Effector memory CD4-positive, alpha-beta T cell (primary cell): Measurements from ENCODE around the gene CYP3A7.
"Not testable (repeated sequence)": the region's sequence is repeated elsewhere in the genome, so short reads cannot be mapped to it uniquely, and the experiment has no call there.

Source experiments
- DNase-seq, 3 donors: peaks; one replicate each; pipeline ENCODE4 v3.0.0-alpha.2; 2020
- H3K27ac ChIP-seq: 2 replicates; pipeline ENCODE4 v1.7.0; 2013; ENCODE audit warnings: mild to moderate bottlenecking, low read length, moderate library complexity; ENCODE audit not compliant: insufficient read depth, poor library complexity, severe bottlenecking
- H3K27me3 ChIP-seq: replicated peaks from 2 replicates; pipeline ENCODE4 v1.7.0; 2013; ENCODE audit warnings: mild to moderate bottlenecking, low read length; ENCODE audit not compliant: insufficient read depth, control insufficient read depth, poor library complexity, severe bottlenecking
- H3K36me3 ChIP-seq: 2 replicates; pipeline ENCODE4 v1.7.0; 2013; ENCODE audit warnings: mild to moderate bottlenecking, low read length, moderate library complexity; ENCODE audit not compliant: control insufficient read depth, insufficient read depth
- H3K4me1 ChIP-seq: 2 replicates; pipeline ENCODE4 v1.7.0; 2013; ENCODE audit warnings: low read length, mild to moderate bottlenecking; ENCODE audit not compliant: control insufficient read depth, insufficient read depth, poor library complexity, severe bottlenecking
- H3K4me3 ChIP-seq: 2 replicates; pipeline ENCODE4 v1.7.0; 2013; ENCODE audit warnings: low read length, low read depth, mild to moderate bottlenecking; ENCODE audit not compliant: insufficient read depth, poor library complexity, severe bottlenecking
- H3K9me3 ChIP-seq: 2 replicates; pipeline ENCODE4 v1.7.0; 2013; ENCODE audit warnings: mild to moderate bottlenecking, low read length, moderate library complexity; ENCODE audit not compliant: control insufficient read depth
- total RNA-seq, 3 donors: gene quantifications; one replicate each; lab custom pipeline; 2026; lab: John Stamatoyannopoulos, UW

The CYP3A7 gene
- 0 reads per million in 3 donors for total RNA-seq

DNA sequence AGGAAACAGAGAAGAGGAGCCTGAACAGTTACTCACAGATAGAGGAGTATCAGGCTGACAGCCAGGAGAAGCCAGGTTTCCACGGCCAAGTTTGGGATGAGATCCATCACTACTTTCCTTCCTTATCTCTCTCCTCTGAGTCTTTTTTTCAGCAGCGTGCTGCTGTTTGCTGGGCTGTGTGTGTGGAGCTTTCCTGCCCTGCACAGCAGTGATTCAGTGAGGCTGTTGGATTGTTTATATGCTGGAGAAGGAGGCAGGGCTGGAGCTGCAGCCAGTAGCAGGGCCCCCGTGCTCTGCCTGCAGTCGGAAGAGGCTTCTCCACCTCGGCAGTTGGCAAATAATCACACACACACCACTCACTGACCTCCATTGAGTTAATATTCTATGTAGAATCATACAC, at the start of gene CYP3A7:
TSS of gene CYP3A7 (minus strand) at position 210 of the 400 bp plus-strand sequence. CDS start at position 107, 103 bp downstream.
- Histone ChIP-seq H3K9me3 (no peaks in the 10 kb centered on the region), H3K27ac (no peak within 1 kb of the TSS), H3K4me1 (no peaks in the 10 kb centered on the region), H3K27me3 (no peaks in the 10 kb centered on the region), H3K36me3 (no peaks in the 10 kb centered on the region), H3K4me3 (no peak within 1 kb of the TSS)
- no peak for DNase-seq

DNA sequence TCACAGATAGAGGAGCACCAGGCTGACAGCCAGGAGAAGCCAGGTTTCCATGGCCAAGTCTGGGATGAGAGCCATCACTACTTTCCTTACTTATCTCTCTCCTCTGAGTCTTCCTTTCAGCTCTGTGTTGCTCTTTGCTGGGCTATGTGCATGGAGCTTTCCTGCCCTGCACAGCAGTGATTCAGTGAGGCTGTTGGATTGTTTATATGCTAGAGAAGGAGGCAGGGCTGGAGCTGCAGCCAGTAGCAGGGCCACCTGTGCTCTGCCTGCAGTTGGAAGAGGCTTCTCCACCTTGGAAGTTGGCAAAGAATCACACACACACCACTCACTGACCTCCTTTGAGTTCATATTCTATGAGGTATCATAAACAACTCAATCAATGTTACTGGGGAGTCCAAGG, 49.0 kb upstream of the CYP3A7 start, which contains the start of gene CYP3A4:
TSS of gene CYP3A4 (minus strand) at position 178 of the 400 bp plus-strand sequence. CDS start at position 75, 103 bp downstream.
- H3K27me3 ChIP-seq: peaks cover 3% of the 10 kb centered on the region
- no peak within 1 kb of the TSS for H3K27ac ChIP-seq
- no peak for DNase-seq
- H3K4me3 ChIP-seq: no peak within 1 kb of the TSS
- no peaks in the 10 kb centered on the region for H3K9me3 ChIP-seq
- no peaks in the 10 kb centered on the region for H3K4me1 ChIP-seq
- H3K36me3 ChIP-seq: no peaks in the 10 kb centered on the region

DNA sequence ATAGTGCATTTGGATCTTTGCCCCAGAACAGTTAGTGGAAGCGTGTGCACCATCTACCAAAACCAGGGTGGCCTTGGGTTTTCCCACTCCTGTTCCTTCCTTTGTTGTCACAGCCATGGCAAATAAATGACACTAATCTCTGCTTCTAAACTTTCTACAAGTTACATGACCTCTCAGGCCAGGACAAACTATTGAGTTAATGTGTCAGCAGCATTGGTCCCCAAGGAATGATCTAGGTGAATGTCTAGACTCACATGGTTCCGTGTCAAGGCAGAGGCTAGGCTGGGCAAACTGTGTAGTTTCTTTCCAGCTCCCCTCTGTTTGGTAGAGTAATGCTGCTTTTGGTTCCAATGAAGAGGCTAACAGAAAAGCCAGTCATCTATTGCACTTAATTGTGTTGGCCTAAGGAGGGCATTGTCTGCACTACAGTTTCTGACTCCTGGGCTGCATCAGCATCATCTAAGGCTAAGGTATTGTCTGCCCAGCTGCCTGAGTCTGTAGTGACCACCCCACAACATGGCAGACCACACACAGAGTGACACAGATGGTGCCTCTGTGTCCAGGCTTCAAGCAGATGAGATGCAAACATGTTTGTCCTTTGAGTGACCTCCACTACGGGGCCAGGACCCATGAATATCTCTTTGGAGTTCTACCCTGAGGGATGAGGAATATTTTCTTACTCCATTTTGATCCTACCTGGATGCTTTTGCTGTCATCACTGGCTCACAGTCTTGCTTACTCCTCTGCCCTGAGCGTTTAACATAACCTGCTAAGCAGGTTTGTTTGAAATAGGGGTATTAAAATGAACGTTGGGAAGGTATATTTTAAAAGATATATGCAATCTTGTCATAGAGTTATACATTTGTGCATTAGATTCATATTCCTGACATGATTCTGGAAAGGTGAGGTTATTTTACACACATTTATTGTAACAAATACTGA, 47.3 kb upstream of the CYP3A7 start:
- H3K9me3 ChIP-seq: no peaks in the 10 kb centered on the region
- no peak overlapping the region for H3K4me3 ChIP-seq
- no peak for DNase-seq
- no peaks in the 10 kb centered on the region for H3K36me3 ChIP-seq
- peaks cover 3% of the 10 kb centered on the region for H3K27me3 ChIP-seq
- H3K27ac ChIP-seq: no peak overlapping the region
- no peaks in the 10 kb centered on the region for H3K4me1 ChIP-seq

DNA sequence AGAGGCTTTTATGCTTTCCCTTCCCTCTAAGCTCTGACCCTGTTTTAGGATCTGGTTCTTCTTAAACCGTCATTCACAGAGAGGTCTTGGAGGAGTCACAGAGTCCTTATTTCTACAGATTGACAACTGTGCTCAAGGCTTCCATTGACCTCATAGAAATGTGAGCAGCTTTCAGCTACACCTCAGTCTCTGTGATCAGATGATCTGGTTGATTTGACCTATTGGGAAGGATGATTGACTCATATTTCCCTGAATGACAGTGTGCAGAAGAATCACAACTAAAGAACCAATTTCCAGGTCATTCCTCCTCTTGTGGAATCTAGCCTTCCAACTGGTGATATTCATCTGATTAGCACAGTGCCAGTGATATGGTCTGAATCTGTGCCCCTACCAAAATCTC, 45.6 kb upstream of the CYP3A7 start:
- no peaks in the 10 kb centered on the region for H3K9me3 ChIP-seq
- H3K27me3 ChIP-seq: peaks cover 3% of the 10 kb centered on the region
- H3K27ac ChIP-seq: no peak overlapping the region
- no peak overlapping the region for H3K4me3 ChIP-seq
- no peaks in the 10 kb centered on the region for H3K4me1 ChIP-seq
- no peaks in the 10 kb centered on the region for H3K36me3 ChIP-seq
- no peak for DNase-seq

DNA sequence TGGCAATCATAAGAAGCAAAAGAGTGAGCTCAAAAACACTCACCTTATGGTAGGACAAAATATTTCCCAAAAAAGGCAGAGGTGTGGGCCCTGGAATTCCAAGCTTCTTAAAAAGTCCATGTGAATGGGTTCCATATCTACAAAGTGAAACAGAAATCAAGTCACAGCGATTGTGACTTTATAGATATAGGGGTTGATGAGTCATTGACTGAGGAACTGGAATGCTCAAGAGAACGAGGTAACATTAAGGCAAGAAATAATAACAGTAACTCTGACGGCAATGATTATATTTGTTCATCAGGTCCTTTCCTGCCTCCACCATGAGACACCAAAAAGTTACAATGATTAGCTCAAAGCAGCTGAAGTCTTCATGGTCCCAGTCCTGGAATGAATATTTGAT, 45.0 kb upstream of the CYP3A7 start:
- Histone ChIP-seq H3K27ac (no peak overlapping the region), H3K4me3 (no peak overlapping the region), H3K9me3 (no peaks in the 10 kb centered on the region), H3K36me3 (no peaks in the 10 kb centered on the region), H3K4me1 (no peaks in the 10 kb centered on the region), H3K27me3 (peaks cover 3% of the 10 kb centered on the region)
- no peak for DNase-seq

DNA sequence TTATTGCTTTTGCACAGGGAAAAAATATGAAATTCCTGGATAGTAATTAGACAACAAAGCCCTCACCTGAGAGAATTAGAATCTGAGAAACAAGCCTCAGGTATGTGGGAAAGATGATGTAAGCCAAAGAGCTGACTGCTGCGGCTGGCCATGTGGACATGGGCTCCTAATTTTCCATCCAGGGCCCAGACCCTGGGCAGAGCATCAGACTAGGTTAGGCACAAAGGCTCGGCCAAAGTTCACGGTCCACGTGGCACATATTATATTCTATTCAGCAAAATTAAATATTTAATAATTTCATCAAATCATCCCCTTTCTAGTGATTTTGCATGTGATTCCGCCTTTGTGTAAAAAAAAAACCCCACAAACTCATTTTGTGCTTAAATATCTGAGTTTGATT, 43.9 kb upstream of the CYP3A7 start:
- no peaks in the 10 kb centered on the region for H3K4me1 ChIP-seq
- no peak for DNase-seq
- no peaks in the 10 kb centered on the region for H3K27me3 ChIP-seq
- no peaks in the 10 kb centered on the region for H3K36me3 ChIP-seq
- H3K4me3 ChIP-seq: no peak overlapping the region
- no peak overlapping the region for H3K27ac ChIP-seq
- no peaks in the 10 kb centered on the region for H3K9me3 ChIP-seq

DNA sequence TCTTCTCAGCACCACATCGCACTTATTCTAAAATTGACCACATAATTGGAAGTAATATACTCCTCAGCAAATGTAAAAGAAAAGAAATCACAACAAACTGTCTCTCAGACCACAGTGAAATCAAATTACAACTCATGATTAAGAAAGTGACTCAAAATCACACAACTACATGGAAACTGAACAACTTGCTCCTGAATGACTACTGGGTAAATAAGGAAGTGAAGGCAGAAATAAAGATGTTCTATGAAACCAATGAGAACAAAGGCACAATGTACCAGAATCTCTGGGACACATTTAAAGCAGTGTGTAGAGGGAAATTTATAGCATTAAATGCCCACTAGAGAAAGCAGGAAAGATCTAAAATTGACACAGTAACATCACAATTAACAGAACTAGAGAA, 38.4 kb upstream of the CYP3A7 start:
- not testable (repeated sequence) for H3K27ac ChIP-seq, H3K9me3 ChIP-seq, DNase-seq, H3K4me3 ChIP-seq, H3K27me3 ChIP-seq, H3K4me1 ChIP-seq, H3K36me3 ChIP-seq

DNA sequence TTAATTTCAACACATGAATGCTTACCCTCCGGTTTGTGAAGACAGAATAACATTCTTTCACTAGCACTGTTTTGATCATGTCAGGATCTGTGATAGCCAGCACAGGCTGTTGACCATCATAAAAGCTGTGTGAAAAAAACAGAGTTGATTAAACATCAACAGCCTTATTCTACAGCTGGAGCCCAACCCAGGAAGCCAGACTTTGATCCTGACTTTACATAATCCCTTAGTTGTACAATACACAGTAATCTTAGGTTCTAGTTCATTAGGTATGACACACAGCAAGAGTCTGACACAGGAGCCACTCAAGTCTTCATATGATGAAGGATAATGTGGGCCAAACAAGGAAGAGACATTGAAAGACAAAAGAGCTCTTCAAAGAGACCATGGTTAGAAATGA, 37.6 kb upstream of the CYP3A7 start:
- no peaks in the 10 kb centered on the region for H3K4me1 ChIP-seq
- no peaks in the 10 kb centered on the region for H3K9me3 ChIP-seq
- no peaks in the 10 kb centered on the region for H3K36me3 ChIP-seq
- no peak overlapping the region for H3K4me3 ChIP-seq
- H3K27me3 ChIP-seq: no peaks in the 10 kb centered on the region
- H3K27ac ChIP-seq: no peak overlapping the region
- no peak for DNase-seq

DNA sequence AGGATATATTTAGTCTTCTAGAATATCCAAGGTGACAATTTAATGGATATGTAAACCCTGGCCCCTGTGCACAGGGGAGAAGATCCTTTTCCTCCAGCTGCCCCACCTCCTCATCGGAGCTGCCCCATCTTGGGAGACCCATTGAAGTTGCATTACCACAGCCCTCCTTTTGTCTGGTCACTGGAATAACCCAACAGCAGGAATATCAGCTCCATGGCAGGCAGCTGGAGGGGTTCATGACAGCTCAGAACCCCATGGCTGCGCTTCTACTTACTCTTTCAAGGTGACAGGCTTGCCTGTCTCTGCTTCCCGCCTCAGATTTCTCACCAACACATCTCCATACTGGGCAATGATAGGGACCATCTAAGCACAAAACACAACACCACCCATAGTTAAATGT, 34.5 kb upstream of the CYP3A7 start:
- not testable (repeated sequence) for H3K4me1 ChIP-seq, H3K27ac ChIP-seq, H3K27me3 ChIP-seq, DNase-seq, H3K9me3 ChIP-seq, H3K4me3 ChIP-seq, H3K36me3 ChIP-seq

DNA sequence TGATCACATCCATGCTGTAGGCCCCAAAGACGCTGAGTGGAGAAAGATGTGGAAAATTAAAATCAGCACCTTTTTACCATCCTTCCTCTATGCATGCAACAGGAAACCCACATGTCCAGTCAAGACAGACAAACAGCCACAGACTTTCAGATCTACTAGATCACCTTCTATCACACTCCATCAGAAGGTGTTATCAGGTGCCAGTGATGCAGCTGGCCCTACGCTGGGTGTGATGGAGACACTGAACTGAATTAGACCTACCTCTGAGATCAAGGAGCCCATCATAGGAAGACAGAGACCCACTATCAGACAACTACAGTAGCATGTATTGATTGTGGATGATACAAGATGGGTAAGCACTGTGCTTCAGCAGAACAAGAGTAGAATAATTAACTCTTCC, 33.5 kb upstream of the CYP3A7 start:
- Histone ChIP-seq H3K4me3 (no peak overlapping the region), H3K36me3 (no peaks in the 10 kb centered on the region), H3K4me1 (no peaks in the 10 kb centered on the region), H3K9me3 (no peaks in the 10 kb centered on the region), H3K27ac (no peak overlapping the region), H3K27me3 (no peaks in the 10 kb centered on the region)
- no peak for DNase-seq
